Brain microvascular endothelial cell (primary cell): ENCODE results near the gene LHX5.

Experiments
- DNase-seq: peaks from one replicate; pipeline ENCODE4 v3.0.0-alpha.2; 2020
- H3K27ac ChIP-seq: fragments of 250-450 bp; sonication (Bioruptor Pico); 2 replicates; pipeline ENCODE4 v1.5.1; 2020; ENCODE audit warnings: mild to moderate bottlenecking, moderate library complexity
- H3K27me3 ChIP-seq: fragments of 250-450 bp; sonication (Bioruptor Pico); replicated peaks from 2 replicates; pipeline ENCODE4 v1.5.1; 2020; ENCODE audit warnings: mild to moderate bottlenecking
- H3K36me3 ChIP-seq: fragments of 250-450 bp; sonication (Bioruptor Pico); replicated peaks from 2 replicates; pipeline ENCODE4 v1.5.1; 2020; ENCODE audit warnings: mild to moderate bottlenecking
- H3K4me3 ChIP-seq: 2 replicates; pipeline ENCODE4 v1.5.1; 2011; ENCODE audit warnings: low read depth, mild to moderate bottlenecking, control low read depth, low read length, moderate library complexity
- in situ Hi-C: cut with HindIII; loops from 2 replicates; pipeline ENCODE4 v1.10.0; 2017; ENCODE audit warnings: low sequenced_read_pairs, low pct_ligation_motif_present
- TF ChIP-seq, protein P1 (sequence below): IDR thresholded peaks from 2 replicates; pipeline ENCODE4 v1.5.1; 2011; ENCODE audit warnings: low read depth, mild to moderate bottlenecking, moderate library complexity, low read length, control low read depth, inconsistent platforms; ENCODE audit errors: missing control alignments

The LHX5 gene

DNA sequence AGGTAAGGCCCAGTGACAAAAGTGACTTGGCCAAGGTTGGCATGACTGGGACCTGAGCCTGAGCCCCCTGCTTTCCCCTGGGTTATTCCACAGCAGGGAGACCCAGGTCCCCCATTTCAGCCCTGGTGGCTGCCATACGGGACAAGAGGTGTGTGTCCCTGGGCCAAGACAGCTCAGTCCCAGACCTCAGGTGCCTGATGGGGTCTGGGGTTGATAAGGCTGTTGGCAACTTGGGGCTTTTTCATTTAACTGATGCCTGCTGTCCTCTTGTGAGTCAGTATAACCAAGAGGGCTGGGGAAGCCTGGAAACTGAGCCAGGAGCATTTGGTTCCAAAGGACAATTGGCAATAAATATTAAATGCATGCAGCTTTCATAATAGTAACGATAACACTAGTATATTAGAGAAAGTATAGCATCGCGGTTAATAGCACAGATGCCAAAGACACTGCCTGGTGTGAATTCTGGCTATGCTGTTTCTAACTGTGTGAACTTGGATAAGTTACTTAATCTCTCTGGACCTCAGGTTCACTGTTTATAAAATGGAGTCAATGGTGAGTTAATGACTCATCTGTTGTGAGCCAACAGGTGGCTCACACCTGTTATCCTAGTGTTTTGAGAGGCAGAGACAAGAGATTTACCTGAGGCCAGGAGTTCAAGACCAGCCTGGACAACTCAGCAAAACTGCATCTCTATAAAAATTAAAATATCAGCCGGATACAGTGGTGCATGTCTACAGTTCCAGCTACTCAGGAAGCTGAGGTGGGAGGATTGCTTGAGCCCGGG, 48.6 kb downstream of the LHX5 start:
- no peak overlapping the region for H3K27ac ChIP-seq
- TF ChIP-seq, protein P1, sequence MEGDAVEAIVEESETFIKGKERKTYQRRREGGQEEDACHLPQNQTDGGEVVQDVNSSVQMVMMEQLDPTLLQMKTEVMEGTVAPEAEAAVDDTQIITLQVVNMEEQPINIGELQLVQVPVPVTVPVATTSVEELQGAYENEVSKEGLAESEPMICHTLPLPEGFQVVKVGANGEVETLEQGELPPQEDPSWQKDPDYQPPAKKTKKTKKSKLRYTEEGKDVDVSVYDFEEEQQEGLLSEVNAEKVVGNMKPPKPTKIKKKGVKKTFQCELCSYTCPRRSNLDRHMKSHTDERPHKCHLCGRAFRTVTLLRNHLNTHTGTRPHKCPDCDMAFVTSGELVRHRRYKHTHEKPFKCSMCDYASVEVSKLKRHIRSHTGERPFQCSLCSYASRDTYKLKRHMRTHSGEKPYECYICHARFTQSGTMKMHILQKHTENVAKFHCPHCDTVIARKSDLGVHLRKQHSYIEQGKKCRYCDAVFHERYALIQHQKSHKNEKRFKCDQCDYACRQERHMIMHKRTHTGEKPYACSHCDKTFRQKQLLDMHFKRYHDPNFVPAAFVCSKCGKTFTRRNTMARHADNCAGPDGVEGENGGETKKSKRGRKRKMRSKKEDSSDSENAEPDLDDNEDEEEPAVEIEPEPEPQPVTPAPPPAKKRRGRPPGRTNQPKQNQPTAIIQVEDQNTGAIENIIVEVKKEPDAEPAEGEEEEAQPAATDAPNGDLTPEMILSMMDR = no peak
- H3K4me3 ChIP-seq = peak overlapping the region; percentile 69
- DNase-seq = no peak
- in situ Hi-C loops = no loop called here
- H3K27me3 ChIP-seq = no peaks in the 10 kb centered on the region
- no peaks in the 10 kb centered on the region for H3K36me3 ChIP-seq

DNA sequence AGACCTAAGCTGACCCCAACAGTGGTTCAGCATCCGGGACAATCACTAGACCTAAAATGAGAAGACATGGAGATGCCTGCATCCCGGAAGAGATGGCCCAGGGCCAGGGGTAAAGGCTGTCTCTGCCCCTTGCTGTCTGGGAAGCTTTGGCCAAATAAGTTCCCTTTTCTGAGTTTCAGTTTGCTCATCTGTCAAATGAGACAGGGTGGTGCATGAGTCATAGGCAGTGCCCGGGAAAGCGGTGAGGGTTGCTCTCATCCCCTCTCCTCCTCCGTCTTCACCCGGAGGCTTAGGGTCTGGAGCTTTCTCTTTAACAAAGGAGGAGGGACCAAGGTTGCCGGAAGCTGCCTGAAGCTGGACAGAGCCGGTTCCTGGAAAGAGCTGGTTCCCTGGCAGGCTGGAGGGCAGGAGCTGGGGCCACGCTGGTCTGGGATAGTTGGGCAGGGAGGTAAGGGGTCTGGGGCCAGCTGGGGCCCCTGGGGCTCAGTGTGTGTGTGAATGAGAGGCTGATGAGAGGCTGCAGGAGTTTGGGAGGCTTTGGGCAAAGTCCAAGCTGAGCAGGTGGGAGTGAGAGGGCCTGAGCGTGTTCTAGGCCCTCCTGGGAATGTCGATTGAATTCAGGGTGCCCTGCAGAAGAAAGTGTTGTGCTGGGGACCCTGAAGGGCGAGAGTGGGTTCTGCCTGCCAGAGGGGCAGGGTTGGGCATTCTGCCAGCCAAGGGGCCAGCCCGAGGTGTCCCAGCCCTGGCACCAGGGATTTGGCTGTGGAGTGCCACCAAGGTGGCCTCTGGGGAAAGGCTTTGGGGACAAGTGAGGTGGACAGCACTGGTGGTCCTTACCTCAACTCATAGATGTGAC, 49.4 kb downstream of the LHX5 start, which contains the start of gene SDSL:
Gene SDSL (plus strand): TSS at position 351 of the 856 bp plus-strand sequence. CDS start 5,603 bp downstream, outside the sequence.
- Histone ChIP-seq H3K27me3 (no peaks in the 10 kb centered on the region), H3K36me3 (no peaks in the 10 kb centered on the region), H3K4me3 (peak within 1 kb of the TSS; percentile 69), H3K27ac (peak within 1 kb of the TSS; percentile 40)
- TF ChIP-seq, protein P1 = no peak
- in situ Hi-C loops = no loop called here
- peak; percentile 69 for DNase-seq

DNA sequence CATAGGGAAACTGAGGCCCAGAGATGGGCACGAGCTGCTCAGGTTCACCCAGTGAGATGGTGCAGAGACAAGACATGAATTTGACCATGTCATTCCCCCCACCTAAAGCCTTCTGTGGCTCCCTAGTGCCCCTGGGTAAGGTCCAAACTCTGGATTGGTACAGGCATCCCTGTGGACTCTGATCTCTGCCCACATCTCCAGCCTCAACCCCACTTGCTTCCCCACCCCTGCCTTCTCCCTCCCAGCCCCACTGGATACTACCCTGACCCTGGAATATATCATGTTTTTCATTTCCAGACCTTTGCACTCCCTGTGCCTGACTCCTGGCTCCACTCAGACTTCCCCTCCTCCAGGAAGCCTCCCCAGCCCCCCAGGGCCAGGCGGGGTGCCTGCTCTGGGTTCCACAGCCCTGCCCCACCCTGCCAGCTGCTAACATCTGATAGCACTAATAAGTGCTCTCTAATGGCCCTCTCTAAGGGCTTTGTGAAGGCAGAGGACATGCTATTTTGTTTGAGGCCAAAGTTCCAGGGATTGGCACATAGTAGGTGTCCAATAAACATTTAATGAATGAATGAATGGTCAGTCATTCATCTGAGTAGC, 50.6 kb downstream of the LHX5 start:
- no peak overlapping the region for H3K4me3 ChIP-seq
- in situ Hi-C loops = no loop called here
- TF ChIP-seq, protein P1 = no peak
- no peak overlapping the region for H3K27ac ChIP-seq
- DNase-seq = no peak
- no peaks in the 10 kb centered on the region for H3K36me3 ChIP-seq
- H3K27me3 ChIP-seq = no peaks in the 10 kb centered on the region

DNA sequence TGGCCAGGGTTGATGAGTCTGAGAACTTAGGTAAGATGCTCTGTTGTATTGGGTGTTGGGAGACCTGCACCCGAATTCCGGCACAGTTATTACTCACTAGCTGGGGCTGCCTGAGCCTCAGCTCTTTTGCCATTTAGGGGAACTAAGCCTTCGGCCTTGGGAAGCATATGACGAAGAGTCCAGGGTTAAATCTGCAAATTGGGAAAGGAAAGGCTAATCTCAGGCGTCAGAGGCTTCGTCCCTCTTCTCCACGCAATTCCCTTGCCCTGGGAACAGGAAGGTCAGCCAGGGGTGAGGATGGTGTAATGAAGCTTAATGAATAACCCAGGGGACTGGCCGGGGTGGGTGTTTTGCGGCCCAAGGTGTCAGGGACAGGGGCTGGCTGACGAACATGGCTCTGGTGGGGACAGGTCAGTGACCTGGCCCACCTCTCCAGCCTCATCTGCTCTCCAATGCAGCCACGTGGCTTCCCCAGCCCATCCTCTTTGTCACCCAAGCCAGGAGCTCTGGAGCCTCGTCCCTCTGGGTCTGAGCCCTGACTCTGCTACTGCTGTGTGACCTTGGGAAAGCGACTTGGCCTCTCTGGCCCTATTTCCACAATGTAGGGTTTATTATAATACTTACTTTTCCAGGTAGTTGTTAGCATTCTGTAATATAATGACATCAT, 53.3 kb downstream of the LHX5 start:
- in situ Hi-C loops = no loop called here
- DNase-seq = no peak

More for the DNA sequence above, 53.3 kb downstream of the LHX5 start:
- no peak overlapping the region for H3K27ac ChIP-seq
- H3K27me3 ChIP-seq = no peaks in the 10 kb centered on the region
- H3K36me3 ChIP-seq = no peaks in the 10 kb centered on the region
- H3K4me3 ChIP-seq = no peak overlapping the region
- TF ChIP-seq, protein P1 = no peak
